22Rv1 (cell line): ENCODE measurements around the gene XPR1.

Experiments used
- CTCF ChIP-seq: fragments of 450-650 bp; IDR thresholded peaks from 2 replicates; pipeline ENCODE4 v1.5.1; 2017; ENCODE audit warnings: mild to moderate bottlenecking
- ZFX ChIP-seq: fragments of 450-650 bp; IDR thresholded peaks from 2 replicates; pipeline ENCODE4 v1.6.1; 2017; ENCODE audit warnings: antibody characterized with exemption, borderline replicate concordance

DNA sequence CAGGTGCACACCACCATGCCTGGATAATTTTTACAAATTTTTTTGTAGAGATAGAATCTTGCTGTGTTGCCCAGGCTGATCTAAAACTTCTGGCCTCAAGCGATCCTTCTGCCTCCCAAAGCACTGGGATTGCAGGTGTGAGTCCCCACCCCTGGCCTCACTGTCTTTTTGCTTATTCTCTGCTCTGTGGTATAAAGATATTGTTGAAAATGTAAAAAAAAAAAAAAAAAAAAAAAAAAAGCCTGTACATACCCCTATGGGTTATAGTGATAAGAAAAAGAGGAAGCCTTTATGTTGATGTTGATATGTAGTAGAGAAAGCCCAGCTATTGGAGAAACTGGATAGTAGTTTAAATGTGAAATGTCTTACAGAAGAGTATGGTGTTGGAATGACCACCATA lies 125.8 kb downstream of the XPR1 start:
- no peak for TF ChIP-seq CTCF
- no peak for TF ChIP-seq ZFX
